Effector memory CD8-positive, alpha-beta T cell (primary cell): ENCODE results near the gene DLGAP1.

Experiments used
- ATAC-seq: fragments of 150-1000 bp; cut with Tn5 transposase; replicated peaks from 2 replicates; pipeline ENCODE4 v1.10.0; 2021; ENCODE audit warnings: mild to moderate bottlenecking, moderate library complexity
- DNase-seq, 3 experiments: peaks; one replicate each; pipeline ENCODE4 v3.0.0; 2021
- H3K27ac Mint-ChIP-seq, 2 donors: one replicate each; pipeline ENCODE4 v1.8.0; 2022; ENCODE audit warnings: mild to moderate bottlenecking in 2 of 2, mixed read lengths in 2 of 2, moderate library complexity in 2 of 2
- H3K27me3 Mint-ChIP-seq, 2 donors: one replicate each; pipeline ENCODE4 v1.8.0; 2022; ENCODE audit warnings: mixed read lengths in 2 of 2
- H3K36me3 Mint-ChIP-seq: one replicate; pipeline ENCODE4 v1.8.0; 2022; ENCODE audit warnings: mild to moderate bottlenecking, moderate library complexity, mixed read lengths; ENCODE audit not compliant: insufficient read depth
- H3K4me1 Mint-ChIP-seq, 2 donors: one replicate each; pipeline ENCODE4 v1.8.0; 2022; ENCODE audit warnings: low read depth in 2 of 2, mixed read lengths in 2 of 2
- H3K4me3 Mint-ChIP-seq, 2 donors: one replicate each; pipeline ENCODE4 v1.8.0; 2022; ENCODE audit warnings: mild to moderate bottlenecking in 2 of 2, mixed read lengths in 2 of 2, moderate library complexity in 2 of 2
- H3K9me3 Mint-ChIP-seq, 2 donors: one replicate each; pipeline ENCODE4 v1.8.0; 2022; ENCODE audit warnings: mixed read lengths in 2 of 2

Gene DLGAP1

DNA sequence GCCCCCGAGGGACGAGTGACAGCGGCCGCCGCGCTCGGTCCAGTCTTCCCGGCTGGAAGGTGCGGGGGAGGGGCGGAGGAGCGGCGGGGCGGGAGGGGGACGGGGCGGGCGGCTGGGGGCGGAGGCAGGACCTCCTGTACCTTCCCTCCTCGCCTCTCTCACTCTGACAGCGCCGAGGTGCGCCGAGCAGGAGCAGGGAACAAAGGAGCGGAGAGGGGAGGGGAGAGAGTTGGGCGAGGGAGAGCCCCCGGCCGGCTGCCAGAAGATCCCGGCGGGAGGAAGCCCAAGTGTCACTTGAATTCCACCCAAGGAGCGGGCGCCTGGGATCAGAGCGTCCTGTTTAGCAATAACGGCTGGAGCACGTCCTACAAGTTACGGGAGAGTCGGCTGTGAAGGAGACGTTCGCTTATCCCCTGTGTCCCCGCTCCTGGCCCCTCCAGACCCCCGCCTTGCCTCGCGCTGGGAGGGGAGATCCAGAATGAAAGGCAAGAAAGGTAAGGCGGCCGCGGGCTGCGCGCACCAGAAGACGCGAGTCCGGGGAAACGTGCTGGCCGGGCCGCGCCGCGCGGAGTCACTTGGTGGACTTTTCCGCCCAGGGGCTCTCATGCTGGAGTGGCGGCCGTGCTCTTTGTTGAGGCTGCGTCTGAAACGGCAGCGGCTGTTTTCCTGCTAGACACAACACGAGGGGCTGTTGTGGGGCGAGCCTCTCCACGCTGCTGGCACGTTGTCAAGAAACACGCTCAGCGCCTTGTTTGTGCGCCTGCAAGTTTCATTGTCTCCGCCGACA, 1004.9 kb downstream of the DLGAP1 start, which contains the start of gene TGIF1:
Gene TGIF1, plus strand, starts transcription at position 161 of the 787 bp plus-strand sequence. Its CDS starts 318 bp downstream, at position 479.
- Mint-ChIP-seq H3K36me3 (peaks cover 78% of the 10 kb centered on the region), H3K4me1 (peaks cover 23 to 38% of the 10 kb centered on the region in 2 donors), H3K27ac (peak within 1 kb of the TSS; percentile 100), H3K27me3 (no peaks in the 10 kb centered on the region), H3K4me3 (peak within 1 kb of the TSS; percentile 97 to 98), H3K9me3 (no peaks in the 10 kb centered on the region)
- peak; percentile 79 to 83 (median 80) for DNase-seq
- ATAC-seq: peak; percentile 19

DNA sequence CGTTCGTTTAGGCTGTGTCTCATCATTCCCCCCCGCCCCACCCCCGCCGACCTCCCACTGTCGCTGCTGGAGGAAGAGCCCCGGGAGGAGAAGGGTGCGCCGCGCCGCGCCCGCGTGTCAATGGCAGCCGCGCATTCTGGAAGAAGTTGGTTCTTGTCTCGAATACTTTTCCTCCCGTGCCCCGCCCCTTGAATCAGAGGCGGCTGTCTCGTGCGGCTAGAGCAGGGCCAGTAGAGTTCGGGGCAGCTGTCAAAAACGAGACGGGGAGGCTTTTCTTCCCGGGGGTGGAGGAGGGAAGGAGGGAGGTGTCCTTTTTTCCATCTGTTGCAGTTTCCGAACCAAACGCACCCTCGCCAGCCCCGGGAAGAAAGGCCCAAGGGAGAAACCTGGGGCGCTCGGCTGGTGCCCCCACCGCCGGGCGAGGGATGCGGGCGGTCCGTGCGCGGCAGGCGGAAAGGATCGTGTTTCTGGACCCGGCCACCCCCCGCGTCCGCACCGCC, 1005.5 kb downstream of the DLGAP1 start:
- Mint-ChIP-seq H3K4me1 (peaks cover 20 to 31% of the 10 kb centered on the region in 2 donors), H3K36me3 (peaks cover 80% of the 10 kb centered on the region), H3K27me3 (no peaks in the 10 kb centered on the region), H3K4me3 (peak overlapping the region; percentile 97 to 98), H3K9me3 (no peaks in the 10 kb centered on the region), H3K27ac (peak overlapping the region; percentile 100)
- ATAC-seq: no peak
- DNase-seq: peak in 1 of 3 experiments; percentile 75

DNA sequence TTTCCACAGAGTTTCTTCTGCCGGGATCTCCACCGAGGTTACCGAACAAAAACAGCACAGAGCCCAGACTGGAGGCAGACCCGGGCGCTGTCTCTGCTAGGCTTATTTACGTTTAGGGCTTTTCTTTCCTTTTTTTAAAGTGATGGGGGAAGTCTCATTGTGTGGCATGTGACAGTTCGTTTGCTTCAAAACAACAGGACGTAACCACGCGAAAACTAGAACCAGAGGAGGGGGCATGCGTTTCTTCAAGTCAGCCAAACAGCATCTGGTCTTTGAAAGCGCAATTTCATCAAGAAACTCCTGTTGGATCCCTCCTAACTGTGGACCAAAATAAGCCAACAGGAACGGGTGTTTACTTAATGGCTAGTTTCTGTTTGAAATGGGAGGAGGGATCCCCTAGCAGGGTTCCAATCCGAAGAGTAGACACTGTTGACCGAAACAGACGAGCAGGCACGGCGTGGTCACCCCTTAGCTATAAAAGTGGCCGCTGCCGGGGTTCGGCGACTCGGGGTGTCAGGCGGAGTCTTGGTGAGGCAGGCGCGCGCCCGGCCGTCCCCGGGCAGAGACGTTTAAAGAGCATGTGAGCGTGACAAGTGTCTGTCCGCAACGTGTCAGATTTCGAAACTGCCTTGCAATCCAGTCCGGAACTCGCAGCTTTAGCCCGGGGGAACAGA, 1006.1 kb downstream of the DLGAP1 start:
- H3K9me3 Mint-ChIP-seq: no peaks in the 10 kb centered on the region
- peak overlapping the region; percentile 97 to 98 for H3K4me3 Mint-ChIP-seq
- peak overlapping the region; percentile 100 for H3K27ac Mint-ChIP-seq
- no peaks in the 10 kb centered on the region for H3K27me3 Mint-ChIP-seq
- DNase-seq: peak; percentile 80 to 84 (median 81)
- H3K36me3 Mint-ChIP-seq: peaks cover 79% of the 10 kb centered on the region
- peaks cover 19 to 25% of the 10 kb centered on the region in 2 donors for H3K4me1 Mint-ChIP-seq
- peak; percentile 49 for ATAC-seq

DNA sequence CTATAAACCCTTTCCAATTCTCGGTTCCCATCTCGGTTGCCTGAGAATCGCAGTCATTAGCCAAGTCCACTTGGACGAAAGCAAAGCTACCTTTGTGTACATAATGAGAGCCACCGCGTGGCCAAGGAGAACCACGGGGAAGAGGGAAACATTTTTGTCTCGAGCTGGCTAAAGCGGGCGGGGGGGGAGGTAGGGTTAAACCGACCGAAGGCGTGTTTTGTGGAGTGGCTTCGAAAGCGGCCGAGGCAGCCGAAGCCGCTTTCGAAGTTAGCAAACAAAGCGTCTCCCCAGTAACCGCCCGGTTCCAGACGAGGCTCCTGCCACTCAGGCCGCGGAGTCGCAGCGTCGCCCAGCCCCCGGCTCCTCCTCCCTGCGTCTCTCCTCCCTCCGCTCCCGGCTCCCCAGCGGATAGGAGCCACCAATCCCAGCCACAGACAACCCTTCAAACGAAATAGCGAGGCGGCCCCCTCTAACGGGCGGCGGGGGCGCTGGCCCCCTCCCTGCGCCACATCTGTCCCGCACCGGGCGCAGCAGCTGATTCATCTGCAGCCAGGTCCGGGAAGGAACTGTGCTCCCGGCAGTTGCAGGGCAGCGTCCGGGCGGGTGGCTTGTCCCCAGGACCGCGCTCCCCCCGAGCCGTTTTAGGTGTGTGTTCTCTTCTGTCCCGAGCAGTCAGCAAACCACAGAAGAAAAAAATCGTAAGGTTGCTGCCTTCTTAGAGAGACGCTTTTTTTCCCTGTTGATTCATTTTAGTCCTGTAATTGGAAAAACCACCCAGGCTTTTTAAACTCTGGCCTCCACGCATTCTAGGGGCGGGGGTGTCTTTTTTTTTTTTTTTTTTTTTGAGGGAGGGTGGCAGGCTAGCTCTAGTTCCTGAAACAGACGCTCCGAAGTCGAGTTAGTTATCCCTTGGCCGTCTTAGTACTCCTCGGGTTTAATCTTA, 1006.9 kb downstream of the DLGAP1 start:
- Mint-ChIP-seq H3K4me3 (peak overlapping the region; percentile 97 to 98), H3K9me3 (no peaks in the 10 kb centered on the region), H3K4me1 (peaks cover 17 to 22% of the 10 kb centered on the region in 2 donors), H3K27ac (peak overlapping the region; percentile 100), H3K27me3 (no peaks in the 10 kb centered on the region), H3K36me3 (peaks cover 73% of the 10 kb centered on the region)
- DNase-seq (peak; percentile 84 to 85 (median 85)), ATAC-seq (peak; percentile 56)

DNA sequence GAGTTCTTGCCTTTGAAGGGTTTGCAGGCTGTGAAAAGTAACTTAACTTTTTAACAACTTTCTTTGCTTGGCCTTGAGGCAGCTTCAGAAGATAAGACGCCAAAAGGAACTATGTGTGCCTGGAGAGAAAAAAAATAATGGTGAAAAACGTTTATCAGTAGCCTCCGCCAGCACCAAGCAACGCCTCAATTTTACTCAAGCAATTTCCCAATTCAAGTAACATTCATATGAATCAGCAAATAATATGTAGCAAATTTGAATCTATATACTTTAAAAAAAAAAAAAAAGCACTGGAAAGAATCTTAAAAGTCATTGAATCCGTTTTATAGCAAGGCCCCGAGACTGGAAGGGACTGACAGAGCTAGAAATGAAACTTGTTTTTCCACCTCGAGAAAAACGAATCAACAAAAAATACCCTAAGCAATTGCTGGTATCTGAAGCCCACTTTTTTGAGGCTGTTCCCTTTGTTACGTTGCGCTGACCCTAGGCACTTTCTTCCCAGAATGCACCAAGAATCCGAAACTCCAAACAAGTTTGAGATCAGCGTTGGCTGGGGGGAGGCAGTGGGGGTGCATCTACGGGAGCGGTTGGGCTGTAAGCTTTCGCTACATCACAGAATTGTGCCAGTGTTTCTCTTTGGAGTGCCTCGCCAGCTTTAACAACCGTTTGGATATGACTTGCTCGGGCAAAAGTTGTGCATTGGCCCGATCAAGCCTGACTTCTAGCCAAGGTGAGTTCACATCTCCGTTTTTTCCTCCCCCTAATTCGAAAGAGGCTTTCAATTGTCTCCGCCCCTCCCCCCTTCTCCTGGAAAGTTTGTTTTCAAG, 1007.8 kb downstream of the DLGAP1 start:
- Mint-ChIP-seq H3K4me3 (peak overlapping the region; percentile 97 to 98), H3K27me3 (no peaks in the 10 kb centered on the region), H3K36me3 (peaks cover 64% of the 10 kb centered on the region), H3K9me3 (no peaks in the 10 kb centered on the region), H3K27ac (peak overlapping the region; percentile 100), H3K4me1 (peaks cover 11 to 13% of the 10 kb centered on the region in 2 donors)
- ATAC-seq (no peak), DNase-seq (peak in 1 of 3 experiments; percentile 36)
